Stimulated activated CD4-positive, alpha-beta T cell treated with anti-CD3 and anti-CD28 coated beads, TNF-alpha, amount 100 ng/mL, for 48 hours (primary cell): ENCODE measurements around the gene ELF3.
"Not testable (repeated sequence)": the region's sequence is repeated elsewhere in the genome, so short reads cannot be mapped to it uniquely, and the experiment has no call there.

ENCODE experiments used
- DNase-seq, 3 donors: peaks; one replicate each; pipeline ENCODE4 v3.0.0-alpha.2; 2020; ENCODE audit warnings: low read depth in 3 of 3

ELF3 gene

DNA sequence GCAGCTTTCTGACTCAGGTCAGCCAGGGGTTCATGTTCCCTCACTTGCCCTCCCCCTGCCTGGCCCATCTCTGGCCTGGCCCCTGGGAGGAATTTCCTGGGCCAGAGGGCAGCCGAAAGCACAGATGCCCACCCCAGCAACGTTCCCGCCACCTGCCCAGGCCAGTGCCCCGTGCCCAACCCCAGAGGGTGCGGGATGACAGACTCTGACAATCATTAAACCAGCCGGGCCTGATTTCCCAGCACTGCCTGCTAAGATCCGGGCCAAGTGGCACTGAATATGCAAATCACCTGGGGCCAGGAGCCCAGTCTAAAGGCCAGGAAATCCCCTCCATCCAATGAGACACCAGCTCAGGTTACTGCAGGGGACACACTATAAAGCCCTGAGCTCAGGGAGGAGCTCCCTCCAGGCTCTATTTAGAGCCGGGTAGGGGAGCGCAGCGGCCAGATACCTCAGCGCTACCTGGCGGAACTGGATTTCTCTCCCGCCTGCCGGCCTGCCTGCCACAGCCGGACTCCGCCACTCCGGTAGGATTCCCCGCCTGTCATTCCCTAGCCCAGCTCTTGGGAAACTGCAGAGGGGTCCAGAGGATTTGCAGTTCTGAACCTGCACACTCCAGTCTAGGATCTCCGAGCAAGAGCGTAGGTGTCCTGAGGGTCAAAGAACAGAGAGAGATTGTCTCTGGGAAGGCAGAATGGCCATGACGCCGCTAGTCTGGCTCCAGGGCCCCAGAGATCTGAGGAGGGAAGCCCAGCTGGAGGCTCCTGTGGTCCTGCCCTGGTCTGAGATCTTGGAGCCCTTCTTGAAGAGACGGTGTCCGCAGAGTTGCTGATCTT lies at the start of gene ELF3:
TSS of gene ELF3 (plus strand) at position 408 of the 836 bp plus-strand sequence. CDS start 550 bp downstream, outside the sequence.
- no peak for DNase-seq

DNA sequence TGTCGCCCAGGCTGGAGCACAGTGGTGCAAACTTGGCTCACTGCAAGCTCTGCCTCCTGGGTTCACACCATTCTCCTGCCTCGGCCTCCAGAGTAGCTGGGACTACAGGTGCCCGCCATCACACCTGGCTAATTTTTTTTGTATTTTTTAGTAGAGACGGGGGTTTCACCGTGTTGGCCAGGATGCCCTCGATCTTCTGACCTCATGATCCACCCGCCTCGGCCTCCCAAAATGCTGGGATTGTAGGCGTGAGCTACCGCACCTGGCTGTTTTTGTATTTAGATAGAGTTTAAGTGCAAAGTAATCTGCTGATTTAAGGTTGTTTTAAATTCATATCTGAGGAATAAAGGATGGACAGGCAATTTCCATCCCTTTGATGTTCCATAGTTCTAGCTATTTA lies 48.0 kb upstream of the ELF3 start:
- not testable (repeated sequence) for DNase-seq

DNA sequence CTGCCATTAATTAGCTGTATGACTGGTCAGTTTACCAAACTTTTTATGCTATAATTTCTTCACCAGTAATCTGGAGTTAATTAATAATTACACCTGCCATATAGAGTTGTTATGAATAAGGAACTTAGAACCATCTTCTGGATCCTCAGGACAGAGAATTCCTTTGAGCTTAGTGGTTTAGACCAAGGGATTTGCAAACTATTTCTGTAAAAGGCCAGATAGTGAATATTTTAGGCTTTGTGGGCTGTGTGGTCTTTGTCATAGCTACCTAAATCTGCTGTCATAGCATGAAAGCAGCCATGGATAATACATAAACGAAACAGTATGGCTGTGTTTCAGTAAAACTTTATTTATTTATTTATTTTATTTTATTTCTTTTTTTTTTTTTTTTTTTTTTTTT lies 46.1 kb upstream of the ELF3 start:
- no peak for DNase-seq

DNA sequence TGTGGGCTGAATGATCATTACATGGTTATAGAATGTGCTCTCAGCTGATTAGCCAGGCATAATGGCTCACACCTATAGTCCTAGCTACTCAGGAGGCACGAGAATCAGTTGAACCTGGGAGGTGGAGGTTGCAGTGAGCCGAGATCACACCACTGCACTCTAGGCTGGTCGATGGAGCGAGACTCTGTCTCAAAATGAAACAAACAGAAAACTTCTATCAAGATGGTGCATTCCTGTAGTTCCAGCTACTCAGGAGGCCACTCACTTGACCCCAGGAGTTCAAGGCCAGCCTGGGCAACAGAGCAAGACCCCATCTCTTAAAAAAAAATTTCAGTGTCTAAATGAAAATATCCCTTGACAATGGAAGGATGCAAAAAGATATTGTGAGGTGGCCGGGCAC lies 44.2 kb upstream of the ELF3 start:
- no peak for DNase-seq

DNA sequence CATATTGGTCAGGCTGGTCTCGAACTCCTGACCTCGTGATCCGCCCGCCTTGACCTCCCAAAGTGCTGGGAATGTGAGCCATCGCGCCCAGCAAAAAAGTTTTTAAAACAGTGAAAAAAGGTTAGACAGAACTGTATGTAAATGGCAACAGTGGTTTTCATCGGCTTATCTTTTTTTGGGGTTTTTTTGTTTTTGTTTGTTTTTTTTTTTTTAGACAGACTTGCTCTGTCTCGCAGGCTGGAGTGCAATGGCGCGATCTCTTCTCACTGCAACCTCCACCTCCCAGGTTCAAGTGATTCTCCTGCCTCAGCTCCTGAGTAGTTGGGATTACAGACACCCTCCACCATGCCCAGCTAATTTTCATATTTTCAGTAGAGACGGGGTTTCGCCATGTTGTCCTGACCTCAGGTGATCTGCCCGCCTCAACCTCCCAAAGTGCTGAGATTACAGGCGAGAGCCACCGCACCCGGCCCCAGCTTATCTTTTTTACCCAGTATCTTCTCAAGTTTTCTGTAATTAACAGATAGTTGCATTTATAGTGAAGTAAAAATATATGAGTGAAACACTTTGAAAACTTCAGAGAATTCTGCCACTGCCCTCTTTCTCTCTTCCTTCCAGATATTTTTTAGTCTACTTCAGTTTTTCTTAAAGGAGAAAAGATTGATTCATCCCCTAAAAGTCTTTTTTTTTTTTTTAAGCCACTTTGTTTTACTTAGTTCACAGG lies 42.0 kb upstream of the ELF3 start:
- no peak for DNase-seq

DNA sequence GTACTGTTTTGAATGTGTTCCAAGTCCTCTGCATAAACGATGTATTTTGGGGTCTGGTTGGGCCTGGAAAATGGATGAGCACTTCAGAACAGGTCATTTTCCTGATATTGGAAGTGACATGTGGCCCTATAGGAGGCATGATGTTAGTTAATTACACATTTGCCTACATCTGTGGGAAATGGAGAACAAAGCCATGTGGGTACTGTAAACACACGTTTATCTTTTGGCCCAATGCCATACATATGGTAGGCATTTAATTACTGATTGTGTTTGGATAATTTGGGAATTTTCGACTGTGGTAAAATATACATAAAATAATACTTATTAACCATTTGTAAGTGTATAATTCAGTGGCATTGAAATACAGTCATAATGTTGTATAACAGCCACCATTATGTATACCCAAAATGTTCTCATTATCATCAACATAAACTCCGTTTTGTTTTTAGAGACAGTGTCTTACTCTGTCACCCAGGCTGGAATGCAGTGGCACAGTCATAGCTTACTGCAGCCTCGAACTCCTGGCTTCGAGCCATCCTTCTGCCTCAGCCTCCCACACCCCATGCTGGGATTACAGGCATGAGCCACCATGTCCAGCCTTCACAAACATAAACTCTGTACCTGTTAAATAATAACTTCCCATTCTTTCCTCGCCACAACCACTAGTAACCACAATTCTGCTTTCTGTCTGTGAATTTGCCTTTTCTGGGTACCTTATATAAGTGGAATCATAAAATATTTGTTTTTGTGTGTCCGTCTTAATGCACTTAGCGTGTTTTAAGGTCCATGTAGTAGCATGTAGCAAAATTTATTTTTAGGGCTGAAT lies 39.8 kb upstream of the ELF3 start:
- DNase-seq, result no peak

DNA sequence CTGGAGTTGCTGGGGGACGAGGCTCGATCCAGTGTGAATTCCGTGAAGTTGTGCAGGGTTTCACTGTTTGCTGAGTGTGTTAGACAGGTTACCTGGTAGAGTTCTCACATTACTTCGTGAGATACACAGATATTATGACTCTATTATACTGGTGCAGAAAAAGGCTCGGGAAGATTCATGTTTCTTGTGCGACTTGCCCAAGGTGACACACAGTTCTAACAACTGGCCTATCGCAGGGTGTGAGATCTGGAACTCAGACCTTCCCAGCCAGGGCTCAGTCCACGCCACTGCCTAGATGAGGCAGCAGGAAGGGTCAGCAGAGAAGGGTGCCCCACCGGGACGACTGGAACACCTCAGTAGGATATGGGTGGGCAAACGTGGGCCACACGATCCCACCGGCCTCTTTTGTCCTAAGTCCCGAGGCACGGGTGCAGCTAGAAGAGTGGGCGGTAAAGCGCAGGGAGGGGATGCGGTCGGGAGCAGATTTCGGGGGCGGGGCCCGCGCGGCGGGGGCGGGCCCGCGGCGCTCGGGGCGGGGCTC lies 28.2 kb upstream of the ELF3 start:
- DNase-seq, result peak; percentile 33 to 64 (median 41)

DNA sequence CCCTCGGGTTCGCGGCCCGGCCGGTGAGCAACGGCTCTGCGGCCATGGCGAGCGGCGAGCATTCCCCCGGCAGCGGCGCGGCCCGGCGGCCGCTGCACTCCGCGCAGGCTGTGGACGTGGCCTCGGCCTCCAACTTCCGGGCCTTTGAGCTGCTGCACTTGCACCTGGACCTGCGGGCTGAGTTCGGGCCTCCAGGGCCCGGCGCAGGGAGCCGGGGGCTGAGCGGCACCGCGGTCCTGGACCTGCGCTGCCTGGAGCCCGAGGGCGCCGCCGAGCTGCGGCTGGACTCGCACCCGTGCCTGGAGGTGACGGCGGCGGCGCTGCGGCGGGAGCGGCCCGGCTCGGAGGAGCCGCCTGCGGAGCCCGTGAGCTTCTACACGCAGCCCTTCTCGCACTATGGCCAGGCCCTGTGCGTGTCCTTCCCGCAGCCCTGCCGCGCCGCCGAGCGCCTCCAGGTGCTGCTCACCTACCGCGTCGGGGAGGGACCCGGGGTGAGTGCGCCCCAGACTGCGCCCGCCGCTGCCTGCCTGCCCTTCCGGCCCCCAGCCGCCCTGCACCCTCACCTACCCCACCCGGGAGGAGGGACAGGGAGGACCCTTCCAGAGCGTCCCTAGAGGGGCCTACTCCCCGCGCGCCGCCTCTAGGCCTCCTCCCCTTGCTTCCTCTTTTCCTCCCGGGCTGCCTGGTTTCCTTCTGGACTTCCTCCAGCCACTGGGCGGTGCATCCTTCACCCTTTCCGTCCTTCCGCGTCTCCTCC lies 27.6 kb upstream of the ELF3 start, which contains the start of gene RNPEP:
TSS of gene RNPEP (plus strand) at position 26 of the 757 bp plus-strand sequence. CDS start at position 45, 19 bp downstream.
- DNase-seq, result peak; percentile 23 to 48 (median 31)

DNA sequence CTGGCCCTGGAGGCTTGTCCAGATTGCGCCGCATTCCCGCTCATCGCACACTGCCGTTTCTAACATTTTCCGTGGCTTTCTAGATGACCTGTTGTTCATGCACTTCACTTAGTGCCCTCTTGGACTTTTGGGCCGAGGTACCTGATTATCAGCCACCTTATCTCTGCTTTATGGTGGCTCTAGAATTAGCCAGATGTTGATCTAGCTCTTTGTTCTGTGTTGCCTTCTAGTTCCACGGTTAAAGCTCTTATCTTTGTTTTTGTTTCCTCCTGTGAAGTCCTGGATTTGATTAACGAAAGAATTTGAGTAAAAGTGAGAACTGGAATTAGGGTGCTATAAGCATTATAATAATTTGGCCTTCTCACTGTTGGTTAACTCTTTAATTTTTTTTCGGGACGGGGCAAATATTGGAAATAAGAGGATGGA lies 27.0 kb upstream of the ELF3 start:
- DNase-seq, result no peak

DNA sequence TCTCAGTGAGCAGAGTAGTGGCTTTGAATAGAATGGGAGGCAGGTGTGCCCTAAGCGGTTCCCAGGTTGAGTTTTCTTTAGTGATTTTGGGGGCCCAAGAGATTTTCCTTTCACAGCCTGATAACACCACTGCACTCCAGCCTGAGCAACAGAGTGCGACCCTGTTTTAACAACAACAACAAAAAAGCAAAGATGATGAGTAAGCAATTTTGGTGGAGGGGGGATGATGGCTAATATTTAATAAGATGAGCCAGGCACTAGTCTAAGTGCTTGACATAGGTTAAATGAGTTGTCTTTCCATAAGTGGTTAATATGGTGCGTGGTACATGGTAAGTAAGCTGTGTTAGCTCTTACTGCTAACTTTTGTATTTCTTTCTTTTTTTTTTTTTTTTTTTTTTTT lies 25.9 kb upstream of the ELF3 start:
- no peak for DNase-seq

DNA sequence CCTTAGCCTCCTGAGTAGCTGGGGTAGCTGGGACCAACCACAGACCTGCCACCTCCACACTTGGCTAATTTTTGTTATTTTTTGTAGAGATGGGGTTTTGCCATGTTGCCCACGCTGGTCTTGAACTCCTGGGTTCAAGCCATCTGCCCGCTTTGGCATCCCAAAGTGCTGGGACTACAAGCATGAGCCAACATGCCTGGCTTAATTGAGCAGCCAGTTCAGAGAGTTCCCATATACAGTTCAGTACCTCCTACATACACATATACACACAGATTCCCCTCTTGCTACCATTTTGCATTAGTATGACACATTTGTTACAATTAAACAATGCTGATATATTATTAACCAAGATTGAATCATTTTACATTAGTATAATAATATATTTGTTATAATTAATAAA lies 25.0 kb upstream of the ELF3 start:
- DNase-seq, result no peak

DNA sequence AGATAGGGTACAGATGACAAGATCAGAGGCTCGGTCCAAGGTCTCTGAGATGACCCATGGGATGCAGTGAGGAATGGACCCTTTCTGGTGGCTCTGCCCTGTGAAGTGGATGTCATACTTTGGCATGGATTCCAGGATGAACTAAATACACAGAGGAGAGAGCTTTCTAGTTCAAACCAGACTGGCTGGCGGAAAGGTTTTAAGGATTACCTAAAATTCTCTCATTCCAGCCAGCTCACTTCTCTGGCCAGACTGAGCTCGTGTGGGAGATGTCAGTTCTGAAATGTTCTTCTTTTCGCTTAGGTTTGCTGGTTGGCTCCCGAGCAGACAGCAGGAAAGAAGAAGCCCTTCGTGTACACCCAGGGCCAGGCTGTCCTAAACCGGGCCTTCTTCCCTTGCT lies 21.8 kb upstream of the ELF3 start:
- no peak for DNase-seq

DNA sequence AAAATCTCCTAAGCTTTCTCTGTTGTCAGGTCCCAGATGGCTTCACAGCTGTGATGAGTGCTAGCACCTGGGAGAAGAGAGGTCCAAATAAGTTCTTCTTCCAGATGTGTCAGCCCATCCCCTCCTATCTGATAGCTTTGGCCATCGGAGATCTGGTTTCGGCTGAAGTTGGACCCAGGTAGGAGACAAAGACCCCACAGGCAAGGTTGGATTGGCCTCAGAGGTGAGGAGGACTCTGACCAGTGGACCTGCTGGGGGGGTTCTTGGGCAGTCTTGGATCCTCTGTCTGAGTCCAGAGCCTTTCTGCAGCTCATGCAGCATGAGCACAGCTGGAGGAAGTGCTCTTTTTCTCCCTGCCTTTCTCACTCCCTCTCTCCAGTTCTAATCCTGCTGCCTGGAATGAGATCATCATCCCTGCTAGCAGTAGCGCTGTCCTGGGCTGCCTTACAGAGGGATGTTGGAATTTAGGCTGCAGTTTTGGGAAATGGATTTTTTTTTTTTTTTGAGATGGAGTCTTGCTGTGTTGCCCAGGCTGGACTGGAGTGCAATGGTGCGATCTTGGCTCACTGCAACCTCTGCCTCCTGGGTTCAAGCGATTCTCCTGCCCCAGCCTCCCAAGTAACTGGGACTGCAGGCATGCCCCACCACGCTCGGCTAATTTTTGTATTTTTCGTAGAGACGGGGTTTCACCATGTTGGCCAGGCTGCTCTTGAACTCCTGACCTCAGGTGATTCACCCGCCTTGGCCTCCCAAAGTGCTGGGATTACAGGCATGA lies 20.8 kb upstream of the ELF3 start:
- no peak for DNase-seq

DNA sequence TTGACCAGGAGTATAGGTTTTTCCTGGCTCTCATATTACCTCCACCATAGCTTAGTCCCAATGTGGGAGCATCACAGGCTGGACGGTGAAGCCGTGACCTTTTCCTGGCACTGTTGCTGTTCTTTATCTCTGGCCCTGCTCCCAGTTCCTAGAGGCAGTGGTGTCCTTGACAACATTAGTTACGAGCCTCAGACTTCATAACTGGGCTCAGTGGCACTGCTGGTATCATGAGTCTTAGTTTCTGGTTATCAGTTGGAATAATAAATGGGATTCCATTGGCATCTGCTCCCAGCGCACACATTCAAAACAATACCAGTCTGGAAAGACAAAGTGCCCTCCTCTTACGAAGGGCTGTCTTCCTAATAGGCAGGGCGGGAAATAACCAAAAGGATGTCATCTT lies 20.0 kb upstream of the ELF3 start:
- no peak for DNase-seq

DNA sequence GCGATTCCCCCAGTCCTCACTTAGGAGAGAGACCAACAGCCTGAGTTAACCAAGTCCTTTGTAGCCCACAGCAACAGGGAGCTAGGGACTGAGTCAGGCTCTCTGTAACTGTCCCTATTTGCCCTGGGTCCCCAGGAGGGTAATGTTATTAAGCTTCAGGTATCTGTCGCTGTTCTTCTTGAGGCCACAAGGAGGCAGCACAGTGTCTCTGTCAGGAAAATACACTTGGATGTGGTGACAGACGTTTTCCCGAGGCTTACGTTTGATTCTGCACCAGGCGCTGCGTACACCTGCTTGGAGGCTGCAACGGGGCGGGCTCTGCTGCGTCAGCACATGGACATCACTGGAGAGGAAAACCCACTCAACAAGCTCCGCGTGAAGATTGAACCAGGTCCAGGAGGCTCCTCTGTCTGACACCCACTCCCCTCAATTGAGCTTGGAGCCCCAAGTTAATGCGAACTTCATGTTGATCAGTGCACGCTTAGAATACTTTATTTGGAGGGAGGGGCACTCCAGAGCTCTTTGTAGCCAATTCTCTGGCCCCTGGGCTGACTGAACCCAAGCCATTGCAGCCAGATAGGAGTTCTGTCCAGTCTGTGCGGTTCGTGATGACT lies 10.7 kb upstream of the ELF3 start:
- DNase-seq, result no peak

DNA sequence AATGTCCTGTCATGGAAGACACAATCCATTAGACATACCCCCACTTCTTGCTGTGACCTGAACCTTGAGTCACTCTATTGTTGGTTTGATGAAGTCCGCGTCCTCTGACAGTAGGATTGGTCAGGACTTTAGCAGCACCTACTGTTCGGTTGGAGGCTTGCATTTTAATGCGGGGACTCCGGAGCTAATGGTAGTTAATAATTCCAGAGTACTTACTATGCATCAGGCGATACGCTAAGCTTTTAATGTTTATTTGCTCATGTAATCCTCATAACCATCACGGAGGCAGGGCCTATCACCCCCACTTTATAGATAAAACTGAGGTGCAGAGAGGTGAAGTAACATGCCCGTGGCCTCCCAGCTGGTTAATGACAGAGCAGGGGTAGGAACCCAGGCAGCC lies 7.9 kb upstream of the ELF3 start:
- DNase-seq, result no peak

DNA sequence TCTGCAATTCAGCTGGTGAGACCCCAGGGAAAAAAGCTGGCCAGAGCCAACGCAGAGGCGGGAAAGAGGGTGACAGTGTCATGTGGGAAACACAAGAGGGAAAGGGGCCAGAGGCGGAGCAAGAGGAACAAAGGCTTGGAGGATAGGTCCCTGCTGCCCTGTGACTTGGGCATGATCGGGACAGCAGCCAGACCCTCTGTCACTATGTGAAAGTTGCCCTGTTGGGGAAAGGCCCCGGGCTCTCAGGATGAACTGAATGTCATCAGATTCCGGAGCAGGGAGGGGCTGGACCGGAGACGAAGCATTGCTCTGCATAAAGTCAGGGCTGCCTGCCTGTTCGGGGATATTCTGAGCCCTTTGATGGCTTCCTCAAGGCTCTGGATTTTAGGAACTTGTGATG lies 5.7 kb upstream of the ELF3 start:
- DNase-seq, result no peak

DNA sequence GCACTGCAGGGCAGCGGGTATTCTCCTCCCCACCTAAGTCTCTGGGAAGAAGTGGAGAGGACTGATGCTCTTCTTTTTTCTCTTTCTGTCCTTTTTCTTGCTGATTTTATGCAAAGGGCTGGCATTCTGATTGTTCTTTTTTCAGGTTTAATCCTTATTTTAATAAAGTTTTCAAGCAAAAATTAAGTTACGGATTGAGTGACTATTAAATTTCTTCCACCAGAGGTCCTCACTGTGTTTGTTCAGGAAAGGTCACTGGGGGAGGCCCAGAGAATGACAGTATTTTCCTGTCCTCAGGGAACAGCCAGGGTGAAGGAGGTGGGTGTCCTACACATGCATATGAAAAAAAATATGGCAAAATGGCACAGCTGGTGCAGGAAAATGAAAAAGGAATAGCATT lies 4.4 kb upstream of the ELF3 start:
- DNase-seq, result no peak

DNA sequence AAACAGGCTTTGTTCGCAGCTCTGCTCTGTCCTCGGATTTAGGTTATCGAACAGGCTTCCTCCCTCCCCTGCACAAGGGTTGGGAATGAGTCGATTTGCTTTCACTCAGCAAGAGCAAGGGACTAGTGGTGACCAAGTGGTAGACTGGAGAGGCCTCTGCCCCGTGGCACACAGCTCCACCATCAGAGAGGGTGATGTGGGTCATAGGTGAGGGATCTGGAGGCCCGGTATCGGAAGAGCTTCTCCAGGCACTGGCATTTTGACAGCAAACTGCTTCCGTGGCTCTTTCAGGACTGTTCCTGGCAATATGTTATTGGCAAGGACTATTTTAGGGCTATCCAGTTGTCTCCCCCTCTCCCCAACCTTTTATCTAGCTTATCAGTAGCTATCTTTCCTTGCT lies 3.1 kb upstream of the ELF3 start:
- no peak for DNase-seq
